ENCODE data around the gene SH3D19. TPM values are rescaled to one million over a fixed set of nuclear protein-coding genes. Genes with fewer than 3 reads are reported as not detected.

Gene SH3D19
- total RNA-seq, 1 donor from 2014 or later, result 110 TPM

- no peak for TF ChIP-seq CTCF (IDR thresholded peaks at IDR 0.05)
- peaks cover 23 to 34% of the 10 kb centered on the region in 2 donors for H3K36me3 ChIP-seq
- H3K4me3 ChIP-seq, result no peak overlapping the region
- H3K4me1 ChIP-seq, result no peaks in the 10 kb centered on the region
- no peaks in the 10 kb centered on the region for H3K9me3 ChIP-seq
- no peaks in the 10 kb centered on the region for H3K27me3 ChIP-seq
- no peak for DNase-seq (ENCODE audit: low spot score in 2 of 2)
- H3K27ac ChIP-seq, result no peak overlapping the region
- intact Hi-C loops (cut with DNase I), result no loop called here
These were observed 150.6 kb downstream of the SH3D19 start for GRCh38 chr4:151174784-151175183.

- H3K9me3 ChIP-seq, result no peaks in the 10 kb centered on the region
- intact Hi-C loops (cut with DNase I), result no loop called here
- peaks cover 23 to 34% of the 10 kb centered on the region in 2 donors for H3K36me3 ChIP-seq
- no peak overlapping the region for H3K4me3 ChIP-seq
- no peak for TF ChIP-seq CTCF (IDR thresholded peaks at IDR 0.05)
- no peak for DNase-seq (ENCODE audit: low spot score in 2 of 2)
- no peaks in the 10 kb centered on the region for H3K4me1 ChIP-seq
- H3K27me3 ChIP-seq, result no peaks in the 10 kb centered on the region
- no peak overlapping the region for H3K27ac ChIP-seq
These were observed 151.5 kb downstream of the SH3D19 start for GRCh38 chr4:151173871-151174270.

GRCh38 chr4:151169900-151170299 is 155.5 kb downstream of the SH3D19 start:
- H3K9me3 ChIP-seq, result no peaks in the 10 kb centered on the region
- TF ChIP-seq CTCF (IDR thresholded peaks at IDR 0.05), result no peak
- H3K4me1 ChIP-seq, result no peaks in the 10 kb centered on the region
- intact Hi-C loops (cut with DNase I), result no loop called here
- no peak overlapping the region for H3K27ac ChIP-seq
- no peak for DNase-seq (ENCODE audit: low spot score in 2 of 2)
- H3K36me3 ChIP-seq, result peaks cover 10 to 22% of the 10 kb centered on the region in 2 donors
- H3K27me3 ChIP-seq, result no peaks in the 10 kb centered on the region
- no peak overlapping the region for H3K4me3 ChIP-seq

- no peaks in the 10 kb centered on the region for H3K4me1 ChIP-seq
- intact Hi-C loops (cut with DNase I), result no loop called here
- DNase-seq (ENCODE audit: low spot score in 2 of 2), result no peak
- peaks cover 3 to 15% of the 10 kb centered on the region in 2 donors for H3K36me3 ChIP-seq
- H3K27me3 ChIP-seq, result no peaks in the 10 kb centered on the region
- no peak overlapping the region for H3K27ac ChIP-seq
- no peak overlapping the region for H3K4me3 ChIP-seq
- no peak for TF ChIP-seq CTCF (IDR thresholded peaks at IDR 0.05)
- no peaks in the 10 kb centered on the region for H3K9me3 ChIP-seq
These were observed 156.2 kb downstream of the SH3D19 start for GRCh38 chr4:151169223-151169622.

GRCh38 chr4:151167561-151167960 is 157.8 kb downstream of the SH3D19 start:
- no peak overlapping the region for H3K4me3 ChIP-seq
- no peak for DNase-seq (ENCODE audit: low spot score in 2 of 2)
- no peak for TF ChIP-seq CTCF (IDR thresholded peaks at IDR 0.05)
- H3K36me3 ChIP-seq, result peaks cover 0 to 19% of the 10 kb centered on the region in 2 donors
- H3K27me3 ChIP-seq, result no peaks in the 10 kb centered on the region
- no peaks in the 10 kb centered on the region for H3K9me3 ChIP-seq
- intact Hi-C loops (cut with DNase I), result no loop called here
- H3K4me1 ChIP-seq, result no peaks in the 10 kb centered on the region
- no peak overlapping the region for H3K27ac ChIP-seq

- H3K27ac ChIP-seq, result no peak overlapping the region
- no peak overlapping the region for H3K4me3 ChIP-seq
- H3K36me3 ChIP-seq, result peaks cover 5 to 25% of the 10 kb centered on the region in 2 donors
- H3K4me1 ChIP-seq, result no peaks in the 10 kb centered on the region
- DNase-seq (ENCODE audit: low spot score in 2 of 2), result no peak
- intact Hi-C loops (cut with DNase I), result no loop called here
- no peaks in the 10 kb centered on the region for H3K9me3 ChIP-seq
- no peak for TF ChIP-seq CTCF (IDR thresholded peaks at IDR 0.05)
- no peaks in the 10 kb centered on the region for H3K27me3 ChIP-seq
These were observed 158.8 kb downstream of the SH3D19 start for GRCh38 chr4:151166636-151167035.
